GM12878 (cell line): ENCODE data around the gene TMEM150C.

ENCODE experiments used
- BCL11A ChIP-seq: IDR thresholded peaks from 2 replicates; pipeline ENCODE4 v1.6.1; 2011; ENCODE audit warnings: low read depth, low read length
- ESRRA ChIP-seq: IDR thresholded peaks from 2 replicates; pipeline ENCODE4 v1.6.1; 2012; ENCODE audit warnings: mild to moderate bottlenecking, low read length, improper control_type of control experiment
- FOXM1 ChIP-seq: IDR thresholded peaks from 2 replicates; pipeline ENCODE4 v1.6.1; 2012; ENCODE audit warnings: low read depth, mild to moderate bottlenecking, inconsistent platforms, low read length, moderate library complexity
- IKZF1 ChIP-seq: fragments of 450-650 bp; conservative IDR thresholded peaks from 2 replicates; pipeline ENCODE4 v1.6.1; 2017; ENCODE audit warnings: antibody characterized with exemption, mild to moderate bottlenecking
- POLR2AphosphoS5 ChIP-seq: IDR thresholded peaks from 2 replicates; pipeline ENCODE4 v1.6.1; 2011; ENCODE audit warnings: mild to moderate bottlenecking, low read length, inconsistent platforms
- ZNF384 ChIP-seq: IDR thresholded peaks from 2 replicates; pipeline ENCODE4 v1.6.1; 2012; ENCODE audit warnings: low read depth, mild to moderate bottlenecking, low read length, improper control_type of control experiment, borderline replicate concordance
- ZZZ3 ChIP-seq: IDR thresholded peaks from 2 replicates; pipeline ENCODE4 v1.6.1; 2011; ENCODE audit warnings: low read depth; ENCODE audit not compliant: control insufficient read depth, insufficient read length
- TF ChIP-seq, protein P1 (sequence below): IDR thresholded peaks from 2 replicates; pipeline ENCODE4 v1.6.1; 2011; ENCODE audit warnings: borderline replicate concordance, low read depth, mild to moderate bottlenecking, moderate library complexity, mixed read lengths, low read length; ENCODE audit not compliant: insufficient read depth; ENCODE audit errors: extremely low read length
- TF ChIP-seq, protein P2 (sequence below), 3 experiments: IDR thresholded peaks in 2 of 3; conservative IDR thresholded peaks in 1 of 3; 2 replicates each; pipeline ENCODE4 v1.5.1; 2011; ENCODE audit warnings: low read depth in 3 of 3, low read length in 3 of 3, mild to moderate bottlenecking in 3 of 3, control low read depth in 2 of 3, moderate library complexity in 2 of 3, inconsistent platforms in 1 of 3, mixed read lengths in 1 of 3; ENCODE audit not compliant: control insufficient read depth in 2 of 3, insufficient read depth in 1 of 3; ENCODE audit errors: extremely low read depth in 1 of 3
- TF ChIP-seq, protein P3 (sequence below): fragments of 450-650 bp; conservative IDR thresholded peaks from 2 replicates; pipeline ENCODE4 v1.6.1; 2017; ENCODE audit warnings: mild to moderate bottlenecking, moderate library complexity
- TF ChIP-seq, protein P4 (sequence below): IDR thresholded peaks from 2 replicates; pipeline ENCODE4 v1.6.1; 2011; ENCODE audit warnings: low read depth, mild to moderate bottlenecking, low read length, moderate library complexity, borderline replicate concordance; ENCODE audit errors: extremely low read depth

DNA sequence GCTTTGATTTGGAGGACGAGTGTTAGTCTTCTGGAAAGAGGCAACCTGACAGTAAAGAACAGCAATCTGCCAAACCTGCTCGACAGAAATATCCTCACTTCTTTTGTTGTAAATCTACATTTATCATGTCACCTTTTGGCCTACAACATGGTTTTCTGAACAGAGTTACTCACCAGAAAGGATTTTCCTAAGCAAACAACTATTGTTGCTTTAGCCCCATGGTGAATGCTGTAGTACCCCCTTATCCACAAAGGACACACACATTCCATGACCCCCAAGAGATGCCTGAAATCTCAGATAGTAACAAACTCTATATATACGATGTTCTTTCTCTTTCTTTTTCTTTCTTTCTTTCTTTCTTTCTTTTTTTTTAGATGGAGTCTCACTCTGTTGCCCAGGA is 42.7 kb downstream of the TMEM150C start:
- TF ChIP-seq, protein P1, sequence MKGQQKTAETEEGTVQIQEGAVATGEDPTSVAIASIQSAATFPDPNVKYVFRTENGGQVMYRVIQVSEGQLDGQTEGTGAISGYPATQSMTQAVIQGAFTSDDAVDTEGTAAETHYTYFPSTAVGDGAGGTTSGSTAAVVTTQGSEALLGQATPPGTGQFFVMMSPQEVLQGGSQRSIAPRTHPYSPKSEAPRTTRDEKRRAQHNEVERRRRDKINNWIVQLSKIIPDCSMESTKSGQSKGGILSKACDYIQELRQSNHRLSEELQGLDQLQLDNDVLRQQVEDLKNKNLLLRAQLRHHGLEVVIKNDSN = no peak
- TF ChIP-seq, protein P2, sequence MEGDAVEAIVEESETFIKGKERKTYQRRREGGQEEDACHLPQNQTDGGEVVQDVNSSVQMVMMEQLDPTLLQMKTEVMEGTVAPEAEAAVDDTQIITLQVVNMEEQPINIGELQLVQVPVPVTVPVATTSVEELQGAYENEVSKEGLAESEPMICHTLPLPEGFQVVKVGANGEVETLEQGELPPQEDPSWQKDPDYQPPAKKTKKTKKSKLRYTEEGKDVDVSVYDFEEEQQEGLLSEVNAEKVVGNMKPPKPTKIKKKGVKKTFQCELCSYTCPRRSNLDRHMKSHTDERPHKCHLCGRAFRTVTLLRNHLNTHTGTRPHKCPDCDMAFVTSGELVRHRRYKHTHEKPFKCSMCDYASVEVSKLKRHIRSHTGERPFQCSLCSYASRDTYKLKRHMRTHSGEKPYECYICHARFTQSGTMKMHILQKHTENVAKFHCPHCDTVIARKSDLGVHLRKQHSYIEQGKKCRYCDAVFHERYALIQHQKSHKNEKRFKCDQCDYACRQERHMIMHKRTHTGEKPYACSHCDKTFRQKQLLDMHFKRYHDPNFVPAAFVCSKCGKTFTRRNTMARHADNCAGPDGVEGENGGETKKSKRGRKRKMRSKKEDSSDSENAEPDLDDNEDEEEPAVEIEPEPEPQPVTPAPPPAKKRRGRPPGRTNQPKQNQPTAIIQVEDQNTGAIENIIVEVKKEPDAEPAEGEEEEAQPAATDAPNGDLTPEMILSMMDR (IDR thresholded peaks at IDR 0.05 in 2 of 3, conservative IDR thresholded peaks at IDR 0.05 in 1 of 3; ENCODE audit: control insufficient read depth in 2 of 3, extremely low read depth in 1 of 3, insufficient read depth in 1 of 3, low read depth in 3 of 3, low read length in 3 of 3) = no peak
- TF ChIP-seq, protein P3, sequence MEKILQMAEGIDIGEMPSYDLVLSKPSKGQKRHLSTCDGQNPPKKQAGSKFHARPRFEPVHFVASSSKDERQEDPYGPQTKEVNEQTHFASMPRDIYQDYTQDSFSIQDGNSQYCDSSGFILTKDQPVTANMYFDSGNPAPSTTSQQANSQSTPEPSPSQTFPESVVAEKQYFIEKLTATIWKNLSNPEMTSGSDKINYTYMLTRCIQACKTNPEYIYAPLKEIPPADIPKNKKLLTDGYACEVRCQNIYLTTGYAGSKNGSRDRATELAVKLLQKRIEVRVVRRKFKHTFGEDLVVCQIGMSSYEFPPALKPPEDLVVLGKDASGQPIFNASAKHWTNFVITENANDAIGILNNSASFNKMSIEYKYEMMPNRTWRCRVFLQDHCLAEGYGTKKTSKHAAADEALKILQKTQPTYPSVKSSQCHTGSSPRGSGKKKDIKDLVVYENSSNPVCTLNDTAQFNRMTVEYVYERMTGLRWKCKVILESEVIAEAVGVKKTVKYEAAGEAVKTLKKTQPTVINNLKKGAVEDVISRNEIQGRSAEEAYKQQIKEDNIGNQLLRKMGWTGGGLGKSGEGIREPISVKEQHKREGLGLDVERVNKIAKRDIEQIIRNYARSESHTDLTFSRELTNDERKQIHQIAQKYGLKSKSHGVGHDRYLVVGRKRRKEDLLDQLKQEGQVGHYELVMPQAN = no peak
- TF ChIP-seq BCL11A (no peak), ZNF384 (no peak), POLR2AphosphoS5 (no peak), IKZF1 (no peak), ZZZ3 (no peak), ESRRA (no peak), FOXM1 (no peak)
- TF ChIP-seq, protein P4, sequence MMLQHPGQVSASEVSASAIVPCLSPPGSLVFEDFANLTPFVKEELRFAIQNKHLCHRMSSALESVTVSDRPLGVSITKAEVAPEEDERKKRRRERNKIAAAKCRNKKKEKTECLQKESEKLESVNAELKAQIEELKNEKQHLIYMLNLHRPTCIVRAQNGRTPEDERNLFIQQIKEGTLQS = no peak
